ENCODE results near the gene OR2T8.

The OR2T8 gene

DNA sequence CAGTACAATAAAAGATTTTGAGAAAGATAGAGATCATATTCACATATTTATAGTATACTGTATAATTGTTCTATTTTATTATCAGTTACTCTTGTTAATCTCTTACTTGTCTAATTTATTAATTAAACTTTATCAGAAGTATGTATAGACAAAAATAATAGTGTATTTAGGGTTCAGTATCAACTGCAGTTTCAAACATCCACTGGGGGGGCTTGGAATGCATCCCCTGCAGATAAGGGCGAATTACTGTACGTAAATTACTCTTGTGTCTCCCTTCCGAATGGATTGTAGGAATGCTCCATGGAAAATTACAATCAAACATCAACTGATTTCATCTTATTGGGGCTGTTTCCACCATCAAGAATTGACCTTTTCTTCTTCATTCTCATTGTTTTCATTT lies 28.5 kb downstream of the OR2T8 start, which contains the start of gene OR2L8:
TSS of gene OR2L8 (plus strand) at position 301 of the 400 bp plus-strand sequence. CDS start at position 301, 0 bp downstream.
- DNase-seq (ENCODE audit: low read depth), result no peak
- TF ChIP-seq, protein P1, sequence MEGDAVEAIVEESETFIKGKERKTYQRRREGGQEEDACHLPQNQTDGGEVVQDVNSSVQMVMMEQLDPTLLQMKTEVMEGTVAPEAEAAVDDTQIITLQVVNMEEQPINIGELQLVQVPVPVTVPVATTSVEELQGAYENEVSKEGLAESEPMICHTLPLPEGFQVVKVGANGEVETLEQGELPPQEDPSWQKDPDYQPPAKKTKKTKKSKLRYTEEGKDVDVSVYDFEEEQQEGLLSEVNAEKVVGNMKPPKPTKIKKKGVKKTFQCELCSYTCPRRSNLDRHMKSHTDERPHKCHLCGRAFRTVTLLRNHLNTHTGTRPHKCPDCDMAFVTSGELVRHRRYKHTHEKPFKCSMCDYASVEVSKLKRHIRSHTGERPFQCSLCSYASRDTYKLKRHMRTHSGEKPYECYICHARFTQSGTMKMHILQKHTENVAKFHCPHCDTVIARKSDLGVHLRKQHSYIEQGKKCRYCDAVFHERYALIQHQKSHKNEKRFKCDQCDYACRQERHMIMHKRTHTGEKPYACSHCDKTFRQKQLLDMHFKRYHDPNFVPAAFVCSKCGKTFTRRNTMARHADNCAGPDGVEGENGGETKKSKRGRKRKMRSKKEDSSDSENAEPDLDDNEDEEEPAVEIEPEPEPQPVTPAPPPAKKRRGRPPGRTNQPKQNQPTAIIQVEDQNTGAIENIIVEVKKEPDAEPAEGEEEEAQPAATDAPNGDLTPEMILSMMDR (IDR thresholded peaks at IDR 0.05; ENCODE audit: control insufficient read depth, extremely low read depth, insufficient read depth), result no peak

DNA sequence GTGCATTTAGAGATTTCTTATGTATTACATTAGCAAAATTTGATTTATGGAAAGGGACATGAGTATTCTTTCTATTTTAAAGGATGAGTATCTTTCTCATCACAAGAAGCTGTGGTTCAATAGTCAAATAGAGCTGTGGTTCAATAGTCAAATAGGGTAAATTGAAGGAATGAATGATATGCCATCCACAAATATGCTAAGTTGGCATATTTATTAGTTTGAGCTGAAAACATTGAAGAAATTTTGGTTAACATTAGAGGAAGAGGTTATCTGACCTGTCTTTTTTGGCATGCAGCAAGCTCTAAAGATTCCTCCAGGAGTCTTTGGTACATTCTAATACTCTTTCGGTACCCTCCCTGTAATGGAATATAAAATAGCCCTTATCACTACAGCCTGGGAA lies 33.4 kb downstream of the OR2T8 start:
- TF ChIP-seq, protein P1 (IDR thresholded peaks at IDR 0.05; ENCODE audit: control insufficient read depth, extremely low read depth, insufficient read depth), result no peak
- DNase-seq (ENCODE audit: low read depth), result no peak
- no peak overlapping the region for H3K4me3 ChIP-seq (ENCODE audit: low read depth, low read length)

More for the DNA sequence above, 28.5 kb downstream of the OR2T8 start, which contains the start of gene OR2L8:
- no peak within 1 kb of the TSS for H3K4me3 ChIP-seq (ENCODE audit: low read depth, low read length)

DNA sequence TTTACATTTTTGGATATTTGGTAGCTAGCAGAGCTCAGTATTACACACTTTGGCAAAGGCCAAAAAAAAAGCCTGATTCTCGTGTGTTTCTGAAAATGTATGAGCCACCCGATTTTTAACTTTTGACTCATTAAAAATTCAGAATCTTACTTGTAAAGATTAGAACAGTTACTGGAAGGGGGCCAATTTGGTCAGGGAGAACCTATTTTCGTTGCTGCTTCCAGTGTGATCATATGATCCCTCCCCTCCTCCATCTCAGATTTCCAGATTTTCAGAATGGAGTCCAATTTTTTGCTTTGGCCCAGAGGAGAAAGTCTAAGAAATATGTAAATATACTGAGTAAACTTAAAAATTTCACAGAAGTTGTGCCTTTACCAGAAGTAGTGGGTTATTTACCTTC lies 41.7 kb downstream of the OR2T8 start:
- H3K4me3 ChIP-seq (ENCODE audit: low read depth, low read length), result no peak overlapping the region
- no peak for DNase-seq (ENCODE audit: low read depth)
- TF ChIP-seq, protein P1 (IDR thresholded peaks at IDR 0.05; ENCODE audit: control insufficient read depth, extremely low read depth, insufficient read depth), result no peak

DNA sequence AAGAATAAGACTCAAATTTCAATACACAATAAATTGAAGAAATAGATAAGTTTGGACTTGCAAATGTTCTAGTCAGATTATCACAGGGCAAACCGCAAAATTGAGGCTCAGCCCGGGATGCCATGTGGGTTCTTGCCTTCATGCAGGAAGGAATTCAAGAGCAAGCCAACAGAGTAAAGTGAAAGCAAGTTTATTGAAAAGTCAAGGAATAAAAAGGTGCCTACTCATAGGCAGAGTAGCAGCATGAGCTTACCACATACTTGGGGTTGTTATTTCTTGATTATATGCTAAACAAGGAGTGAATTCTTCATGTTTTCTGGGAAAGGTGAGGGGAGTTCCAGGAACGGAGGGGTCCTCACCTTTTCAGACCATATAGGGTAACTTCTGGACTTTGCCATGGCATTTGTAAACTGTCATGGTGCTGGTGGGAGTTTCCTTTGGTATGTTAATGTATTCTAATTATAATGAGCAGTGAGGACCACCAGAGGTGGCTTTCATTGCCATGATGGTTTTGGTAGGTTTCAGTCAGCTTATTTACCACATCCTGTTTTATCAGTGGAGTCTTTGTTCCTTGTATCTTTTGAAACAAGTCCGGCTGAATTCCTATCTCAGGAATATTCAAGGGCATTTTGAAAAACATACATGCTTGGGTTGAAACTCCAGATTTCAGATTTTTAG lies 43.0 kb downstream of the OR2T8 start:
- no peak overlapping the region for H3K4me3 ChIP-seq (ENCODE audit: low read depth, low read length)
- no peak for DNase-seq (ENCODE audit: low read depth)
- TF ChIP-seq, protein P1 (IDR thresholded peaks at IDR 0.05; ENCODE audit: control insufficient read depth, extremely low read depth, insufficient read depth), result no peak

DNA sequence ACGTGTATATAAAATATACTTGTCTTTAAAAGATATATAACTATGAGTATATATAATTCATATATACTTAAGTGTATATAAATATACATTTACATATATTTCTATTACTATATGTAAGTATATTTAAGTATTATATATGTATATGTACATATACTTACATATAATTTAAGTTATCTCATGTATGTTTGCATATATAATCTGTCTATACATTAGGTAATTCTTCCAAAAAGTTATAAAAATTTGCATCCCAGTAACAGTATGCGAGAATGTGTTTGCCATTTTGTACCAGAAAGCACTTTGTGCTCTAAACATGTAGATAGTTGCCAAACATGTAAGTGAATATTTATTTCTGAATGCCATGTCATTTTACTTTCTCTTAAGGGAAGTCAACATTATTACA lies 44.9 kb downstream of the OR2T8 start, which contains the start of gene OR2AK2:
TSS of gene OR2AK2 (plus strand) at position 301 of the 400 bp plus-strand sequence. CDS start 144 bp downstream, outside the sequence.
- H3K4me3 ChIP-seq (ENCODE audit: low read depth, low read length), result no peak within 1 kb of the TSS
- DNase-seq (ENCODE audit: low read depth), result no peak
- TF ChIP-seq, protein P1 (IDR thresholded peaks at IDR 0.05; ENCODE audit: control insufficient read depth, extremely low read depth, insufficient read depth), result no peak

DNA sequence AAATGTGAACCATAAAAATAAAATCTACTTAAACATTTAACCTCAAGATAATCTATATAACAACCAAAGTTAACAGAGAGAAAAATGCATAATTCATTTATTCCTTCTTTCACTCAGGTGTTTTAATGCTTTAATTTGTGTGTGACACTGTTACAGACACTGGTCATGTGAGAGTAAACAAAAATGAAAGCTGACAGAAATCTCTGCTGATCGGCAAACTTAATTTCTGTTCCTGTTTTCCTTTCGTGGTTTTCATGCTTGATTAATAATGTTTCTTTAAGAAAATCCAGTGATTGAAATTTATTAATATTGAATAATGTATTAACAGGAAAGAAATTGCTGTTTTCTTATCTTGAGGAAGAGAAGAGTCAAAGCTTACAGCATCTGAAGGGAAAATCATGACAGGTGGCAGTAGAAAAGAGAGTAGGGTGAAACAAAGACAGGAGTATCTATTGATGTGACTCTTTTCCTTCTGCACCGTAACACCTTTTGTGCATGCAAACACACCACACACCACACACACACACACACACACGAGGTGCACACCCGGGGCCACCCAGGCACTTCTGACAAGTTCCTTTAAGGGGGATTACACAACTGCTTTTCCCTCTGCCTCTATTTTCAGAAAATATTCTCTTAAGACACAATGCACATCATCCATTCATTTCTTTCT lies 46.6 kb downstream of the OR2T8 start:
- no peak for DNase-seq (ENCODE audit: low read depth)
- TF ChIP-seq, protein P1 (IDR thresholded peaks at IDR 0.05; ENCODE audit: control insufficient read depth, extremely low read depth, insufficient read depth), result no peak
- H3K4me3 ChIP-seq (ENCODE audit: low read depth, low read length), result no peak overlapping the region
